Left lung (tissue), 10 donors: ENCODE results near the gene DELE1. TPM values are rescaled to one million over a fixed set of nuclear protein-coding genes. Genes with fewer than 3 reads are reported as not detected.

Experiments used
- ATAC-seq: fragments of 200-7000 bp; cut with Tn5 transposase; one replicate; pipeline ENCODE4 v1.9.1; 2020; ENCODE audit warnings: moderate library complexity
- DNase-seq, 4 donors: peaks; one replicate each; pipeline ENCODE4 v3.0.0-alpha.2; 2013 to 2020
- H3K27ac ChIP-seq, 2 donors: fragments of 200-600 bp; sonication (generic) in 1 of 2; one replicate each; pipeline versions ENCODE4 v1.5.0 to v1.8.0; 2020 to 2021
- H3K27me3 ChIP-seq, 2 donors: fragments of 200-600 bp; sonication (generic) in 1 of 2; one replicate each; pipeline versions ENCODE4 v1.5.0 to v1.8.0; 2020 to 2021
- H3K36me3 ChIP-seq, 2 donors: fragments of 200-600 bp; sonication (generic) in 1 of 2; one replicate each; pipeline versions ENCODE4 v1.5.0 to v1.8.0; 2020 to 2021
- H3K4me1 ChIP-seq, 2 donors: fragments of 200-600 bp; one replicate each; pipeline ENCODE4 v1.8.0; 2021
- H3K4me3 ChIP-seq, 2 donors: fragments of 200-600 bp; sonication (generic) in 1 of 2; one replicate each; pipeline versions ENCODE4 v1.5.0 to v1.8.0; 2020 to 2021; ENCODE audit warnings: mild to moderate bottlenecking in 1 of 2
- H3K9me3 ChIP-seq, 2 donors: fragments of 200-600 bp; sonication (generic) in 1 of 2; one replicate each; pipeline versions ENCODE4 v1.5.0 to v1.8.0; 2020 to 2021
- intact Hi-C, 2 donors: fragments of 100-400 bp; cut with DNase I; formaldehyde crosslinking; loops; one replicate each; pipeline versions ENCODE4 v1.11.2 to v1.14.2; 2022
- polyA plus RNA-seq, 6 donors: library from polyadenylated mRNA; unstranded; fragments of 120-200 nt; gene quantifications; one replicate each; pipeline ENCODE4 v1.2.1, GENCODE V29; 2013; ENCODE audit not compliant: insufficient read length in 6 of 6
- total RNA-seq, 2 donors: library from RNA; stranded (reverse); fragmentation: NEBNext Ultra II Directional; extraction: Animal tissue kit (Norgen Biotek cat#: 25700); gene quantifications; one replicate each; pipeline ENCODE4 v1.2.1, GENCODE V29; 2021
- TF ChIP-seq, protein P1 (sequence below), 2 donors: fragments of 200-600 bp; sonication (generic) in 1 of 2; IDR thresholded peaks; one replicate each; pipeline versions ENCODE4 v1.5.0 to v1.8.0; 2021; ENCODE audit warnings: antibody characterized with exemption in 2 of 2
- donor health status: DM: no; HTN: yes; CAD: no.
- donor health status: DM: no; HTN: no; CAD: no.

The DELE1 gene
- total and polyA plus RNA-seq, 8 donors, result 74.1 to 168 (median 148) TPM

DNA sequence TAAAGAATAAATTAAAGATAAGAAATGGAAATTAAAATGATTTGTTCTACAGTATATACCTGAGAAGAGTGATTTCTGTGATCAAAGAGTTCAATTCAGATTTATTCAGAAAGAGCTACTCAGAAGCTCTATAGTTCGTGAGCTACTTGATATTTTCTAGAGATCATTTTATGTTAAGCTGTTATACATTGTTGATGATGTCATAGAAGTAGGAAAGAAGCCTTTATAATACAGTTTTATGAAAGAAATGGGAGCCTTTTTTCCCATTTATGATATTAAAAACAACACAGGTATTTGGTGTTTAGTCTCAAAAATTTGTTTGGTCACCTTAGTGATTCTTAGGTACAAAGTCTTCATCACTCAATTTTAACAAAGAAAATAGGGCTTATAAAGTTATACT is 66.0 kb downstream of the DELE1 start:
- ATAC-seq (no peak), DNase-seq (no peak)
- H3K36me3 ChIP-seq, result peaks cover 7 to 78% of the 10 kb centered on the region in 2 donors
- intact Hi-C loops, result loop anchor here in 1 of 2 donors (5.0 kb wide), 1 partner anchor 153 kb away; no protein-coding TSS in a partner anchor
- TF ChIP-seq, protein P1, sequence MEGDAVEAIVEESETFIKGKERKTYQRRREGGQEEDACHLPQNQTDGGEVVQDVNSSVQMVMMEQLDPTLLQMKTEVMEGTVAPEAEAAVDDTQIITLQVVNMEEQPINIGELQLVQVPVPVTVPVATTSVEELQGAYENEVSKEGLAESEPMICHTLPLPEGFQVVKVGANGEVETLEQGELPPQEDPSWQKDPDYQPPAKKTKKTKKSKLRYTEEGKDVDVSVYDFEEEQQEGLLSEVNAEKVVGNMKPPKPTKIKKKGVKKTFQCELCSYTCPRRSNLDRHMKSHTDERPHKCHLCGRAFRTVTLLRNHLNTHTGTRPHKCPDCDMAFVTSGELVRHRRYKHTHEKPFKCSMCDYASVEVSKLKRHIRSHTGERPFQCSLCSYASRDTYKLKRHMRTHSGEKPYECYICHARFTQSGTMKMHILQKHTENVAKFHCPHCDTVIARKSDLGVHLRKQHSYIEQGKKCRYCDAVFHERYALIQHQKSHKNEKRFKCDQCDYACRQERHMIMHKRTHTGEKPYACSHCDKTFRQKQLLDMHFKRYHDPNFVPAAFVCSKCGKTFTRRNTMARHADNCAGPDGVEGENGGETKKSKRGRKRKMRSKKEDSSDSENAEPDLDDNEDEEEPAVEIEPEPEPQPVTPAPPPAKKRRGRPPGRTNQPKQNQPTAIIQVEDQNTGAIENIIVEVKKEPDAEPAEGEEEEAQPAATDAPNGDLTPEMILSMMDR (IDR thresholded peaks at IDR 0.05), result no peak
- no peaks in the 10 kb centered on the region for H3K9me3 ChIP-seq
- no peaks in the 10 kb centered on the region for H3K27me3 ChIP-seq
- H3K27ac ChIP-seq, result no peak overlapping the region
- H3K4me3 ChIP-seq, result no peak overlapping the region
- H3K4me1 ChIP-seq, result no peaks in the 10 kb centered on the region

Other genes starting within 250 kb of the DELE1 start
- gene ARAP3, start 241.6 kb upstream of the DELE1 start, total RNA-seq, result 10 to 100 TPM; 20.5 to 41.0 TPM
- gene ARAP3, start 241.6 kb upstream of the DELE1 start, polyA plus RNA-seq, result 10 to 100 TPM; 39.5 to 53.9 (median 44.0) TPM
- 10 to 100 TPM; 55.2 to 65.0 TPM for gene PCDH1, start 45.5 kb upstream of the DELE1 start, total RNA-seq
- gene PCDH1, start 45.5 kb upstream of the DELE1 start, polyA plus RNA-seq, result 10 to 100 TPM; 23.6 to 38.2 (median 31.8) TPM
- 10 to 100 TPM in 1 of 2 donors, 1 to 10 TPM in 1; 9.8 to 15.6 TPM for gene PCDH12, start 34.3 kb downstream of the DELE1 start, total RNA-seq
- 10 to 100 TPM; 35.4 to 42.7 (median 39.0) TPM for gene PCDH12, start 34.3 kb downstream of the DELE1 start, polyA plus RNA-seq
- gene RNF14, start 45.2 kb downstream of the DELE1 start, total RNA-seq, result 10 to 100 TPM; 50.1 to 53.8 TPM
- gene RNF14, start 45.2 kb downstream of the DELE1 start, polyA plus RNA-seq, result 10 to 100 TPM; 39.8 to 54.6 (median 46.7) TPM
- 10 to 100 TPM; 43.5 to 54.6 TPM for gene GNPDA1, start 89.2 kb downstream of the DELE1 start, total RNA-seq
- gene GNPDA1, start 89.2 kb downstream of the DELE1 start, polyA plus RNA-seq, result 10 to 100 TPM; 40.2 to 44.9 (median 42.1) TPM
- gene NDFIP1, start 184.9 kb downstream of the DELE1 start, total RNA-seq, result 10 to 100 TPM; 76.5 to 93.1 TPM
- 100 to 1,000 TPM in 5 of 6 donors, 10 to 100 TPM in 1; 99.2 to 111 (median 105) TPM for gene NDFIP1, start 184.9 kb downstream of the DELE1 start, polyA plus RNA-seq